ENCODE data around the gene XIST.

Gene XIST

DNA sequence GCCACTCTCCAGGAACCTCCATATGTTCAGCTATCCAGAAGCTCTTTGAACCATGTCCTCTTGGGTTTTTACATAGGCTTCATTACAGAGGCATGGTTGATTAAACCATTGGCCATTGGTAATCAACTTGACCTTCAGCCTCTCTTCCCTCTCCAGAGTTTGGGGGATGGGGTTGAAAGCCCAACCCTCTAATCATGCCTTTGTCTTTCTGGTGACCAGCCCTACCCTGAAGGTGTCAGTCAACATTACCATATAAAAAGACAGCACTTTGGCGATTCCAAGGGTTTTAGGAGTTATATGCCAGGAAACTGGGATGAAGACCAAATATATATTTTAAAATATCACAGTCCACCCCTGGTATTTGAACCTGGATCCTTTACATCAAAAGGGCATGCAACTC, 67.0 kb downstream of the XIST start:
- DNase-seq, result no peak

All from activated naive CD4-positive, alpha-beta T cell (primary cell).